Esophagus (tissue), 2 donors: ENCODE data around the gene CXCL12. TPM values are rescaled to one million over a fixed set of nuclear protein-coding genes. Genes with fewer than 3 reads are reported as not detected.

Experiments
- H3K27ac ChIP-seq, 2 donors: one replicate each; pipeline ENCODE4 v1.5.1; 2013; ENCODE audit warnings: low read depth in 2 of 2, mild to moderate bottlenecking in 2 of 2, inconsistent platforms in 1 of 2, low read length in 1 of 2, moderate library complexity in 1 of 2
- H3K27me3 ChIP-seq, 2 donors: one replicate each; pipeline ENCODE4 v1.6.1; 2013; ENCODE audit warnings: low read length in 2 of 2, control low read depth in 1 of 2, mild to moderate bottlenecking in 1 of 2; ENCODE audit not compliant: insufficient read depth in 2 of 2, control insufficient read depth in 1 of 2
- H3K36me3 ChIP-seq, 2 donors: one replicate each; pipeline ENCODE4 v1.6.1; 2013; ENCODE audit warnings: low read length in 1 of 2; ENCODE audit not compliant: control insufficient read depth in 2 of 2, insufficient read depth in 2 of 2
- H3K4me1 ChIP-seq, 2 donors: one replicate each; pipeline ENCODE4 v1.6.1; 2013; ENCODE audit warnings: low read length in 1 of 2; ENCODE audit not compliant: control insufficient read depth in 2 of 2, insufficient read depth in 2 of 2
- H3K4me3 ChIP-seq, 2 donors: one replicate each; pipeline ENCODE4 v1.5.1; 2013; ENCODE audit warnings: low read length in 2 of 2, mild to moderate bottlenecking in 2 of 2, low read depth in 1 of 2, moderate library complexity in 1 of 2
- H3K9me3 ChIP-seq, 2 donors: one replicate each; pipeline ENCODE4 v1.6.1; 2013; ENCODE audit warnings: mild to moderate bottlenecking in 2 of 2, low read depth in 1 of 2, low read length in 1 of 2, moderate library complexity in 1 of 2; ENCODE audit not compliant: control insufficient read depth in 2 of 2, insufficient read depth in 1 of 2
- WGBS, 2 donors: extraction: QIAGEN DNeasy Blood & Tissue Kit; methylation state at CpG; one replicate each; pipeline ENCODE4 v1.1.7; 2013; 5-methylcytosine and 5-hydroxymethylcytosine counted together
- polyA plus RNA-seq, 2 donors: library from polyadenylated mRNA; stranded (reverse); fragments of 200-250 nt; gene quantifications; one replicate each; pipeline ENCODE4 v1.2.3, GENCODE V29; 2013
- donor health status: healthy with polysubstance abuse.
- donor health status: Bipolar disorder and iron deficiency.

CXCL12 gene
- polyA plus RNA-seq, 2 donors: 4.1 to 7.9 TPM

GRCh38 chr10:44332465-44332864, 52.4 kb downstream of the CXCL12 start:
- H3K36me3 ChIP-seq: no peaks in the 10 kb centered on the region
- H3K4me1 ChIP-seq: no peaks in the 10 kb centered on the region
- H3K4me3 ChIP-seq: no peak overlapping the region
- H3K27me3 ChIP-seq: no peaks in the 10 kb centered on the region
- no peak overlapping the region for H3K27ac ChIP-seq
- no peaks in the 10 kb centered on the region for H3K9me3 ChIP-seq
- WGBS, 2 donors: 68 to 72% methylated on average over 7 of the region's 7 CpGs

- Histone ChIP-seq H3K9me3 (no peaks in the 10 kb centered on the region), H3K27ac (no peak overlapping the region), H3K36me3 (no peaks in the 10 kb centered on the region), H3K4me3 (no peak overlapping the region), H3K27me3 (no peaks in the 10 kb centered on the region), H3K4me1 (no peaks in the 10 kb centered on the region)
Observed at GRCh38 chr10:44330431-44330830, 54.5 kb downstream of the CXCL12 start.

GRCh38 chr10:44327461-44327860, 57.4 kb downstream of the CXCL12 start:
- 94 to 97% methylated on average over 2 of the region's 2 CpGs for WGBS, 2 donors
- no peaks in the 10 kb centered on the region for H3K9me3 ChIP-seq
- H3K36me3 ChIP-seq: no peaks in the 10 kb centered on the region

More at GRCh38 chr10:44327461-44327860, 57.4 kb downstream of the CXCL12 start:
- no peak overlapping the region for H3K4me3 ChIP-seq
- H3K27ac ChIP-seq: no peak overlapping the region
- H3K27me3 ChIP-seq: no peaks in the 10 kb centered on the region
- H3K4me1 ChIP-seq: peaks cover 0 to 2% of the 10 kb centered on the region in 2 donors
